ENCODE measurements around the gene NPPB. TPM values are rescaled to one million over a fixed set of nuclear protein-coding genes. Genes with fewer than 3 reads are reported as not detected.

The NPPB gene
- polyA plus RNA-seq, 5 donors, result not detected

GRCh38 chr1:11835441-11836225, 23.1 kb downstream of the NPPB start:
- no peak for DNase-seq

DNA sequence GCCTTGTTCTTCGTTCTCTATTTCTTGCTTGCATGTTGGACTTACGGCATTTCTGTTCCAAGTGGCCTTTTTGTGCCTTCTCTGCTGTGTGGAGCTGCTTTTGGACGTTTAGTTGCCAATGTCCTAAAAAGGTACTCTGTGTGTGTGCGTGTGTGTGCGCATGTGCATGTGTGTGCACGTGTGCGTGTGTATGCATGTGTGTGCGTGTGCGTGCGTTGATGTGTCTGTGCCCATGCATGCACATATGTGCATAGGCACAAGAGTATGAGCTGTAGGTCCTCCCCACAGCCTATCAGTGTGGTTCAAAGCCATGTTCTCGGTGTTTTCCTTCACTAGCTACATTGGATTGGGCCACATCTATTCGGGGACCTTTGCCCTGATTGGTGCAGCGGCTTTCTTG, 24.8 kb downstream of the NPPB start:
- DNase-seq, result no peak

DNA sequence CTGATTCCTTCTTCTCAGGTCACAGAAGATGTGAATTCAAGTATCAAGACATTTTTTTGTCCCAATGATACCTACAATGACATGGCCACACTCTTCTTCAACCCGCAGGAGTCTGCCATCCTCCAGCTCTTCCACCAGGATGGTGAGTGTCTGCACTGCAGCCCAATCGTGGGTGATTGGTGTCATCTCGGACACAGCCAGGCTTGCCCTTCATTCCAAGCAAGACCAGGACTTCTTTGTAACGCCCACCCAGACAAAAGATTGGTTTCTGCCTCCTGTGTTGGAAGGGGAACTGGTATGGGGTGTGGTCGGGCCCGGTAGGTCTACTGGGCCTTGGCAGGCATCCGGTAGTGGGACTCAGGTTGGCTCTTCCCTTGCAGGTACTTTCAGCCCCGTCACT, 25.2 kb downstream of the NPPB start:
- no peak for DNase-seq

GRCh38 chr1:11831945-11832725, 26.6 kb downstream of the NPPB start:
- DNase-seq, result no peak

DNA sequence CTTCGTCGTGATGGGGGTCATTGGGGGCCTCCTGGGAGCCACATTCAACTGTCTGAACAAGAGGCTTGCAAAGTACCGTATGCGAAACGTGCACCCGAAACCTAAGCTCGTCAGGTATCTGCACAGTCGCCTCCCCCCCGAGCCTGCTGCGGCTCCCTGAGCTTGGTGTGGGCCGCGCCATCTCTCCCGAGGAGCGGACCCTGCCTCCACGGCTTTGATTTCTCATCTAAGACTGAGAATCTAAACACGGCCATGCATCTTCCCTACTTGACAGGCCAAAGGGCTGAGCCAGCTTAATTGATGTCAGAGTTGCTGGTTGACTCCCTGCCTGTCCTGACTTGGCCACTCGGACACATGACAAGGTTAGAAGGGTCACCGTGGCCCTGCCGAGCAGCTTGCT, 30.2 kb downstream of the NPPB start:
- no peak for DNase-seq

DNA sequence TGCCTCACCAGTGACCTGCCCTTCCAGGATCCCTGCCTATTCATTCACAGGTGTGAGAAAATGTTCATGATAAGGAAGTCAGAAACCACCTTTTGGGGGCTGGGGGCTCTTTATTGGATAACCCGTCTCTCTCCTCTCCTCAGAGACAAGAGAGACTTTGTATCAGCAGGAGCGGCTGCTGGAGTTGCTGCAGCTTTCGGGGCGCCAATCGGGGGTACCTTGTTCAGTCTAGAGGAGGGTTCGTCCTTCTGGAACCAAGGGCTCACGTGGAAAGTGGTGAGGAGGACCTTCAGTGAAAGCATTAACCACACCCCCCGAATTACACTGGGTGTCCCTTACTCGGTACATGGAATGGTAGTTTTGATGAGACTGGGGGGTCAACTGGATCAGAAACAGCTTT, 31.8 kb downstream of the NPPB start:
- DNase-seq, result no peak

- no peak for DNase-seq
Measured at GRCh38 chr1:11825131-11825530, 33.6 kb downstream of the NPPB start.

DNA sequence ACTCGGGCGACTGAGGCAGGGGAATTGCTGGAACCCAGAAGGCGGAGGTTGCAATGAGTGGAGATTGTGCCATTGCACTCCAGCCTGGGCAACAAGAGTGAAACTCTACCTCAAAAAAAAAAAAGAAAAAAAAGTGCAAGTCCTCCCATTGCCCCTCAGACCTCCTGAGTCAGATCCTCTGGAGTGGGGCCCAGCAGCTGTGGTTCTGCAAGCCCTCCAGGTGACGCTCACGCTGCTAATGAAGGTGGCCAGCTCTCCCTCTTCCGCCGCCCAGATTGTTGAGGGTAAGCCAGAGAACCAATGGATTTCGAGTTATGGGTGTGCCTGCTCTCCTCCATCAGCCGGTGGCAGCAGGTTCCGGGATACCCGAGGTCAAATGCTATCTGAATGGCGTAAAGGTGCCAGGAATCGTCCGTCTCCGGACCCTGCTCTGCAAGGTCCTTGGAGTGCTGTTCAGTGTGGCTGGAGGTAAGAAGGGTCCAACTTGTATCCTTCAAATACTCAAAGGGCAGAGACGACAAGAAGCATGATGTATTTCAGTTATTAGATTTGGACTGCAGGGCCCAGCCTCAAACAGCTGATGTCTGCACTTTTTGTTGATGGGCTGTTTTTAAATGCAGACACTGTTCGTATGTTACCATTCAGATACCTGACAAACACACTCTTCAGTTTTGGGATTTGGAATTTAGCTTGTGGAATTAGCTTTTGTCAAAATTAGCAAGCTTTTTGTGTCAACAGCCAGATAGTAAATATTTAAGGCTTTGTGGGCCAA, 35.2 kb downstream of the NPPB start:
- DNase-seq, result no peak

DNA sequence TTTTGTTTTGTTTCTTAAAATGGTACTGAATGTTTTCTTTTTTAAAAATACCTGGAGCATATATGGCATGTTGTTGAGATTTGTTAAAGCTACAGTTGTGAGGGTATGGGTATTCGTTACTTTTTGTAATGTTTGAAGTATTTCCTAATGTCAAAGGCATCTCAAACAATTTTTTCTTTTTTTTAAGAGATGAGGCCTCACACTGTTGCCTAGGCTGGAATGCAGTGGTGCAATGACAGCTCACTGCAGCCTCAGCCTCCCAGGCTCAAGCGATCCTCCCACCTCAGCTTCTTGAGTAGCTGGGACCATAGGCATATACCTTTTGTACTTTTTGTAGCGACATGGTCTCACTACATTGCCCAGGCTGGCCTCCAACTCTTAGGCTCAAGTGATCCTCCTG, 36.7 kb downstream of the NPPB start:
- DNase-seq, result no peak

- DNase-seq, result no peak
Measured at GRCh38 chr1:11817192-11817591, 41.6 kb downstream of the NPPB start.

GRCh38 chr1:11813021-11813420, 45.7 kb downstream of the NPPB start:
- DNase-seq, result no peak

Other genes with a start within 250 kb of the NPPB start
- gene FBXO2, start 204.5 kb downstream of the NPPB start, polyA plus RNA-seq (ENCODE audit: insufficient read depth in 1 of 5, insufficient read length in 5 of 5, low replicate concordance in 1 of 5), result 1 to 10 TPM in 1 of 5 donors, under 1 TPM in 4; 0.52 to 1.5 (median 0.73) TPM
- gene FBXO44, start 204.1 kb downstream of the NPPB start, polyA plus RNA-seq (ENCODE audit: insufficient read depth in 1 of 5, insufficient read length in 5 of 5, low replicate concordance in 1 of 5), result 10 to 100 TPM; 10.4 to 20.3 (median 15.8) TPM
- gene FBXO6, start 194.7 kb downstream of the NPPB start, polyA plus RNA-seq (ENCODE audit: insufficient read depth in 1 of 5, insufficient read length in 5 of 5, low replicate concordance in 1 of 5), result 1 to 10 TPM; 4.5 to 7.8 (median 5.4) TPM
- gene MAD2L2, start 177.8 kb downstream of the NPPB start, polyA plus RNA-seq (ENCODE audit: insufficient read depth in 1 of 5, insufficient read length in 5 of 5, low replicate concordance in 1 of 5), result 10 to 100 TPM; 43.0 to 61.5 (median 46.7) TPM
- 1 to 10 TPM; 1.9 to 2.7 (median 2.2) TPM for gene DRAXIN, start 167.2 kb downstream of the NPPB start, polyA plus RNA-seq (ENCODE audit: insufficient read depth in 1 of 5, insufficient read length in 5 of 5, low replicate concordance in 1 of 5)
- 10 to 100 TPM; 22.0 to 32.8 (median 29.6) TPM for gene AGTRAP, start 122.8 kb downstream of the NPPB start, polyA plus RNA-seq (ENCODE audit: insufficient read depth in 1 of 5, insufficient read length in 5 of 5, low replicate concordance in 1 of 5)
- gene C1orf167, start 96.8 kb downstream of the NPPB start, polyA plus RNA-seq (ENCODE audit: insufficient read depth in 1 of 5, insufficient read length in 5 of 5, low replicate concordance in 1 of 5), result under 1 TPM in 2 of 5 donors, not detected in 3; 0.29 to 0.55 TPM
- 10 to 100 TPM; 13.4 to 24.2 (median 21.2) TPM for gene MTHFR, start 53.0 kb downstream of the NPPB start, polyA plus RNA-seq (ENCODE audit: insufficient read depth in 1 of 5, insufficient read length in 5 of 5, low replicate concordance in 1 of 5)
- gene CLCN6, start 52.8 kb downstream of the NPPB start, polyA plus RNA-seq (ENCODE audit: insufficient read depth in 1 of 5, insufficient read length in 5 of 5, low replicate concordance in 1 of 5), result 10 to 100 TPM; 17.2 to 24.2 (median 18.4) TPM
- 1 to 10 TPM in 2 of 5 donors, under 1 TPM in 3; 0.43 to 1.5 (median 0.73) TPM for gene NPPA, start 11.2 kb downstream of the NPPB start, polyA plus RNA-seq (ENCODE audit: insufficient read depth in 1 of 5, insufficient read length in 5 of 5, low replicate concordance in 1 of 5)
- 10 to 100 TPM; 25.5 to 41.1 (median 32.7) TPM for gene KIAA2013, start 67.5 kb upstream of the NPPB start, polyA plus RNA-seq (ENCODE audit: insufficient read depth in 1 of 5, insufficient read length in 5 of 5, low replicate concordance in 1 of 5)
- 100 to 1,000 TPM in 4 of 5 donors, 10 to 100 TPM in 1; 88.8 to 148 (median 135) TPM for gene PLOD1, start 75.8 kb upstream of the NPPB start, polyA plus RNA-seq (ENCODE audit: insufficient read depth in 1 of 5, insufficient read length in 5 of 5, low replicate concordance in 1 of 5)
- 10 to 100 TPM; 45.5 to 52.3 (median 48.3) TPM for gene MFN2, start 121.5 kb upstream of the NPPB start, polyA plus RNA-seq (ENCODE audit: insufficient read depth in 1 of 5, insufficient read length in 5 of 5, low replicate concordance in 1 of 5)
- 10 to 100 TPM; 12.9 to 31.7 (median 19.9) TPM for gene MIIP, start 160.6 kb upstream of the NPPB start, polyA plus RNA-seq (ENCODE audit: insufficient read depth in 1 of 5, insufficient read length in 5 of 5, low replicate concordance in 1 of 5)
- under 1 TPM; 0.15 to 0.35 (median 0.19) TPM for gene TNFRSF8, start 204.4 kb upstream of the NPPB start, polyA plus RNA-seq (ENCODE audit: insufficient read depth in 1 of 5, insufficient read length in 5 of 5, low replicate concordance in 1 of 5)